OCI-LY1 (cell line): Measurements from ENCODE around the gene YWHAH.

Experiments
- H2AFZ ChIP-seq: fragments of 200-600 bp; sonication (generic), shearing (Covaris generic); 2 replicates; pipeline ENCODE4 v1.6.0; 2014; ENCODE audit warnings: antibody characterized with exemption, mild to moderate bottlenecking, low read length
- H3F3A ChIP-seq: fragments of 200-600 bp; sonication (generic), shearing (Covaris generic); 2 replicates; pipeline ENCODE4 v1.6.0; 2014; ENCODE audit warnings: mild to moderate bottlenecking, antibody characterized with exemption, low read length, moderate library complexity; ENCODE audit not compliant: insufficient read depth
- H3K27ac ChIP-seq: fragments of 200-600 bp; sonication (generic); 2 replicates; pipeline ENCODE4 v1.5.1; 2014; ENCODE audit warnings: low read length, mixed run types, mild to moderate bottlenecking, low read depth; ENCODE audit not compliant: poor library complexity, severe bottlenecking
- H3K27me3 ChIP-seq: fragments of 200-600 bp; sonication (generic); 2 replicates; pipeline ENCODE4 v1.6.0; 2014; ENCODE audit warnings: antibody characterized with exemption, mild to moderate bottlenecking, low read length, moderate library complexity; ENCODE audit not compliant: insufficient read depth
- H3K36me3 ChIP-seq: fragments of 200-600 bp; sonication (generic); 2 replicates; pipeline ENCODE4 v1.6.1; 2014; ENCODE audit warnings: mild to moderate bottlenecking, antibody characterized with exemption, low read length, moderate library complexity, mixed read lengths; ENCODE audit not compliant: insufficient read depth
- H3K4me1 ChIP-seq: fragments of 200-600 bp; sonication (generic); 2 replicates; pipeline ENCODE4 v1.5.1; 2014; ENCODE audit warnings: mild to moderate bottlenecking, low read length, moderate library complexity; ENCODE audit not compliant: insufficient read depth, severe bottlenecking
- H3K4me2 ChIP-seq: fragments of 200-600 bp; sonication (generic), shearing (Covaris generic); 2 replicates; pipeline ENCODE4 v1.6.1; 2014; ENCODE audit warnings: low read length
- H3K4me3 ChIP-seq: fragments of 200-600 bp; sonication (generic); 2 replicates; pipeline ENCODE4 v1.5.1; 2014; ENCODE audit warnings: low read length, low read depth, mild to moderate bottlenecking, mixed read lengths; ENCODE audit not compliant: poor library complexity, severe bottlenecking
- H3K79me2 ChIP-seq: fragments of 200-600 bp; shearing (Covaris generic); 2 replicates; pipeline ENCODE4 v1.6.1; 2016; ENCODE audit warnings: mixed run types, low read length, mixed read lengths; ENCODE audit not compliant: insufficient read depth
- H3K9ac ChIP-seq: fragments of 200-600 bp; sonication (generic), shearing (Covaris generic); 2 replicates; pipeline ENCODE4 v1.6.1; 2014; ENCODE audit warnings: mild to moderate bottlenecking, low read length, mixed read lengths
- H3K9me2 ChIP-seq: fragments of 200-600 bp; sonication (generic), shearing (Covaris generic); 2 replicates; pipeline ENCODE4 v1.6.1; 2014; ENCODE audit warnings: low read depth, mild to moderate bottlenecking, low read length, mixed read lengths
- H3K9me3 ChIP-seq: fragments of 200-600 bp; shearing (Covaris generic); 2 replicates; pipeline ENCODE4 v1.6.1; 2014; ENCODE audit warnings: low read length, mixed read lengths
- H4K20me1 ChIP-seq: fragments of 200-600 bp; sonication (generic), shearing (Covaris generic); 2 replicates; pipeline ENCODE4 v1.6.0; 2016; ENCODE audit warnings: mild to moderate bottlenecking, low read length; ENCODE audit not compliant: insufficient read depth
- CTCF ChIP-seq: fragments of 200-600 bp; sonication (generic), shearing (Covaris generic); IDR thresholded peaks from 2 replicates; pipeline ENCODE4 v1.5.1; 2017; ENCODE audit warnings: mild to moderate bottlenecking, antibody characterized with exemption, low read length, moderate library complexity, mixed read lengths
- EZH2 ChIP-seq: fragments of 200-600 bp; sonication (generic), shearing (Covaris generic); IDR thresholded peaks from 2 replicates; pipeline ENCODE4 v1.8.0; 2017; ENCODE audit warnings: borderline replicate concordance, mixed run types, mild to moderate bottlenecking, antibody characterized with exemption, low read length, moderate library complexity, mixed read lengths

YWHAH gene

GRCh38 chr22:31935961-31936635 lies 8.2 kb upstream of the YWHAH start:
- Histone ChIP-seq H3F3A (no peaks in the 10 kb centered on the region), H3K4me2 (no peak overlapping the region), H2AFZ (no peak overlapping the region), H3K9ac (no peak overlapping the region), H3K9me3 (no peaks in the 10 kb centered on the region), H3K27ac (no peak overlapping the region), H3K36me3 (no peaks in the 10 kb centered on the region), H3K27me3 (no peaks in the 10 kb centered on the region), H3K79me2 (no peaks in the 10 kb centered on the region), H3K9me2 (no peaks in the 10 kb centered on the region), H3K4me3 (no peak overlapping the region), H4K20me1 (no peaks in the 10 kb centered on the region), H3K4me1 (no peaks in the 10 kb centered on the region)
- no peak for TF ChIP-seq EZH2
- TF ChIP-seq CTCF, result no peak

GRCh38 chr22:31937341-31937740 lies 7.0 kb upstream of the YWHAH start:
- H3K9me2 ChIP-seq, result no peaks in the 10 kb centered on the region
- no peaks in the 10 kb centered on the region for H3K9me3 ChIP-seq
- no peaks in the 10 kb centered on the region for H3K27me3 ChIP-seq
- H3K9ac ChIP-seq, result no peak overlapping the region
- no peak overlapping the region for H3K4me2 ChIP-seq
- no peaks in the 10 kb centered on the region for H3K36me3 ChIP-seq
- H3K4me1 ChIP-seq, result no peaks in the 10 kb centered on the region
- no peaks in the 10 kb centered on the region for H3F3A ChIP-seq
- no peak overlapping the region for H3K4me3 ChIP-seq
- H3K79me2 ChIP-seq, result no peaks in the 10 kb centered on the region
- no peak overlapping the region for H3K27ac ChIP-seq
- H4K20me1 ChIP-seq, result no peaks in the 10 kb centered on the region
- TF ChIP-seq EZH2, result no peak
- no peak for TF ChIP-seq CTCF
- no peak overlapping the region for H2AFZ ChIP-seq

- H3K9me3 ChIP-seq, result no peaks in the 10 kb centered on the region
- no peak overlapping the region for H3K4me2 ChIP-seq
- H3K4me3 ChIP-seq, result no peak overlapping the region
- H4K20me1 ChIP-seq, result no peaks in the 10 kb centered on the region
- no peaks in the 10 kb centered on the region for H3K79me2 ChIP-seq
- no peaks in the 10 kb centered on the region for H3K27me3 ChIP-seq
- no peaks in the 10 kb centered on the region for H3K9me2 ChIP-seq
- H2AFZ ChIP-seq, result no peak overlapping the region
- no peaks in the 10 kb centered on the region for H3F3A ChIP-seq
- H3K9ac ChIP-seq, result no peak overlapping the region
- TF ChIP-seq CTCF (no peak), EZH2 (no peak)
- H3K36me3 ChIP-seq, result no peaks in the 10 kb centered on the region
- H3K27ac ChIP-seq, result no peak overlapping the region
- H3K4me1 ChIP-seq, result peaks cover 1% of the 10 kb centered on the region
Observed at GRCh38 chr22:31938296-31938695, 6.0 kb upstream of the YWHAH start.
